Fibroblast of lung (primary cell): Measurements from ENCODE around the gene TNC. TPM values are rescaled to one million over a fixed set of nuclear protein-coding genes. Genes with fewer than 3 reads are reported as not detected.

ENCODE experiments used
- DNase-seq, 2 donors: peaks; one replicate each; pipeline versions ENCODE4 v3.0.0 to v3.0.0-alpha.2; 2010; ENCODE audit warnings: low read depth in 2 of 2
- H2AFZ ChIP-seq: 2 replicates; pipeline ENCODE4 v1.5.1; 2012; ENCODE audit warnings: low read length, control low read depth, inconsistent platforms
- H3K27ac ChIP-seq: 2 replicates; pipeline ENCODE4 v1.5.1; 2011; ENCODE audit warnings: low read length, control low read depth; ENCODE audit not compliant: insufficient read depth
- H3K27me3 ChIP-seq: 2 replicates; pipeline ENCODE4 v1.5.1; 2011; ENCODE audit warnings: mild to moderate bottlenecking, low read length; ENCODE audit not compliant: control insufficient read depth, insufficient read depth
- H3K36me3 ChIP-seq: 2 replicates; pipeline ENCODE4 v1.5.1; 2011; ENCODE audit warnings: low read length; ENCODE audit not compliant: control insufficient read depth, insufficient read depth
- H3K4me1 ChIP-seq: 2 replicates; pipeline ENCODE4 v1.5.1; 2011; ENCODE audit warnings: low read length; ENCODE audit not compliant: control insufficient read depth, insufficient read depth; ENCODE audit errors: extremely low read depth
- H3K4me2 ChIP-seq: 2 replicates; pipeline ENCODE4 v1.5.1; 2011; ENCODE audit warnings: low read length, control low read depth; ENCODE audit not compliant: insufficient read depth; ENCODE audit errors: extremely low read depth
- H3K4me3 ChIP-seq, 4 experiments: fragments of 200-600 bp in 1 of 4; sonication (generic) in 1 of 4; replicated peaks in 1 of 4; 2 replicates each; pipeline ENCODE4 v1.5.1; 2011 to 2016; ENCODE audit warnings: low read length in 4 of 4, low read depth in 3 of 4, mild to moderate bottlenecking in 3 of 4, control low read depth in 2 of 4, inconsistent platforms in 1 of 4, mixed read lengths in 1 of 4; ENCODE audit not compliant: insufficient read depth in 1 of 4; ENCODE audit errors: control extremely low read depth in 1 of 4
- H3K79me2 ChIP-seq: 2 replicates; pipeline ENCODE4 v1.5.1; 2012; ENCODE audit warnings: mild to moderate bottlenecking, low read length, inconsistent platforms; ENCODE audit not compliant: control insufficient read depth, insufficient read depth
- H3K9ac ChIP-seq: 2 replicates; pipeline ENCODE4 v1.5.1; 2011; ENCODE audit warnings: mild to moderate bottlenecking, low read length, control low read depth; ENCODE audit not compliant: insufficient read depth
- H3K9me3 ChIP-seq: 2 replicates; pipeline ENCODE4 v1.5.1; 2012; ENCODE audit warnings: low read depth, low read length; ENCODE audit not compliant: control insufficient read depth, insufficient read depth
- H4K20me1 ChIP-seq: 2 replicates; pipeline ENCODE4 v1.5.1; 2011; ENCODE audit warnings: low read length; ENCODE audit not compliant: control insufficient read depth, insufficient read depth; ENCODE audit errors: extremely low read depth
- CTCF ChIP-seq, 2 donors: IDR thresholded peaks in 1 of 2; conservative IDR thresholded peaks in 1 of 2; 1 replicate in 1 of 2; 2 replicates in 1 of 2; pipeline ENCODE4 v1.5.1; 2011 to 2012; ENCODE audit warnings: low read length in 2 of 2, control low read depth in 1 of 2, inconsistent platforms in 1 of 2, low read depth in 1 of 2, mild to moderate bottlenecking in 1 of 2
- EZH2 ChIP-seq: IDR thresholded peaks from 2 replicates; pipeline ENCODE4 v1.5.1; 2012; ENCODE audit warnings: low read length, control low read depth, mild to moderate bottlenecking; ENCODE audit errors: missing control alignments
- polyA plus RNA-seq, 2 donors: library from polyadenylated mRNA; depleted of rRNA in 1 of 2; stranded (reverse) in 1 of 2; unstranded in 1 of 2; fragments of >200 nt; gene quantifications; 2 replicates each; pipeline ENCODE4 v1.2.1, GENCODE V29; 2011 to 2012; ENCODE audit warnings: missing spikeins in 1 of 2
- total RNA-seq: library from RNA; depleted of rRNA; stranded (reverse); fragments of >200 nt; gene quantifications from 2 replicates; pipeline ENCODE4 v1.2.1, GENCODE V29; 2014

TNC gene
- total and polyA plus RNA-seq, 2 donors (not counting 1 experiment from before 2014, with no cell fraction given), result 227 to 560 TPM

GRCh38 chr9:115154617-115155016, 36.7 kb upstream of the TNC start:
- Histone ChIP-seq H3K4me2 (no peak overlapping the region), H4K20me1 (no peaks in the 10 kb centered on the region), H3K27ac (no peak overlapping the region), H3K4me1 (peaks cover 9% of the 10 kb centered on the region), H3K9me3 (no peaks in the 10 kb centered on the region), H3K4me3 (no peak overlapping the region), H3K27me3 (no peaks in the 10 kb centered on the region), H3K79me2 (no peaks in the 10 kb centered on the region), H3K36me3 (no peaks in the 10 kb centered on the region), H3K9ac (no peak overlapping the region), H2AFZ (no peak overlapping the region)
- TF ChIP-seq CTCF (conservative IDR thresholded peaks at IDR 0.05 in 1 of 2, IDR thresholded peaks at IDR 0.05 in 1 of 2; ENCODE audit: low read depth in 1 of 2, low read length in 2 of 2) (no peak), EZH2 (no peak)
- no peak for DNase-seq

GRCh38 chr9:115152281-115152820, 34.4 kb upstream of the TNC start:
- H3K27me3 ChIP-seq, result no peaks in the 10 kb centered on the region

DNA sequence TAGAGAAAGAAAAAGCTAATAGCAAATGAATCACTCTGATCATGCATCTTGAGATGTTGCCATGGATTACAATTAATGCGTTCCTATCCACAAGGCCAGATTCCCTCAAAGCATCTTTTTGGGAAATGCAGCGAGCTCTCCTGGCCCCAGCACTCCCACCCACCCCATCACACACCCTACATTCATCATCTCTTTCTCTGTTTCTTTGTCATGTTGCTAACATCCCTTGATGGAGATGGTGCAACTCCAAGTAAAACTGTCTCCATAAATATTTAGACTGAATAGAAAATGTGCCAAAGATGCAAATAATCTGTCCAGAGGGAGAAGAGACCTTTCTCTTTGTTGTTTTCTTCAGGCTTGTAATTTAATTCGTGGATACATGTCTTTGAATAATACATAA, 30.8 kb upstream of the TNC start:
- H3K27me3 ChIP-seq, result no peaks in the 10 kb centered on the region
- no peaks in the 10 kb centered on the region for H3K36me3 ChIP-seq
- H3K4me3 ChIP-seq, result no peak overlapping the region
- H3K79me2 ChIP-seq, result no peaks in the 10 kb centered on the region
- no peak overlapping the region for H3K27ac ChIP-seq
- H4K20me1 ChIP-seq, result no peaks in the 10 kb centered on the region
- no peak overlapping the region for H3K9ac ChIP-seq
- TF ChIP-seq CTCF (conservative IDR thresholded peaks at IDR 0.05 in 1 of 2, IDR thresholded peaks at IDR 0.05 in 1 of 2; ENCODE audit: low read depth in 1 of 2, low read length in 2 of 2), result no peak
- TF ChIP-seq EZH2, result no peak
- no peak for DNase-seq
- no peaks in the 10 kb centered on the region for H3K9me3 ChIP-seq
- peaks cover 7% of the 10 kb centered on the region for H3K4me1 ChIP-seq
- H2AFZ ChIP-seq, result no peak overlapping the region
- no peak overlapping the region for H3K4me2 ChIP-seq

More at GRCh38 chr9:115152281-115152820, 34.4 kb upstream of the TNC start:
- Histone ChIP-seq H3K36me3 (no peaks in the 10 kb centered on the region), H3K4me2 (no peak overlapping the region), H3K27ac (no peak overlapping the region), H3K9ac (no peak overlapping the region), H2AFZ (no peak overlapping the region), H4K20me1 (no peaks in the 10 kb centered on the region), H3K79me2 (no peaks in the 10 kb centered on the region), H3K4me3 (no peak overlapping the region), H3K4me1 (peaks cover 6% of the 10 kb centered on the region), H3K9me3 (no peaks in the 10 kb centered on the region)
- no peak for DNase-seq
- TF ChIP-seq EZH2, result no peak
- no peak for TF ChIP-seq CTCF (conservative IDR thresholded peaks at IDR 0.05 in 1 of 2, IDR thresholded peaks at IDR 0.05 in 1 of 2; ENCODE audit: low read depth in 1 of 2, low read length in 2 of 2)
